Esophagus muscularis mucosa (tissue), 4 donors: ENCODE data around the gene COG5. TPM values are rescaled to one million over a fixed set of nuclear protein-coding genes. Genes with fewer than 3 reads are reported as not detected.

Experiments used
- DNase-seq: peaks from one replicate; pipeline ENCODE4 v3.0.0-alpha.2; 2017; ENCODE audit errors: extremely low spot score
- H3K27ac ChIP-seq, 4 donors: fragments of 200-600 bp; sonication (generic); replicated peaks in 1 of 4; 1 replicate in 3 of 4; 2 replicates in 1 of 4; pipeline ENCODE4 v1.5.1; 2016 to 2019; ENCODE audit warnings: mild to moderate bottlenecking in 1 of 4
- H3K27me3 ChIP-seq, 4 donors: fragments of 200-600 bp; sonication (generic); one replicate each; pipeline versions ENCODE4 v1.5.1 to v1.6.0; 2016 to 2019
- H3K36me3 ChIP-seq, 4 donors: fragments of 200-600 bp; sonication (generic); one replicate each; pipeline ENCODE4 v1.5.1; 2016 to 2019
- H3K4me1 ChIP-seq, 4 donors: fragments of 200-600 bp; sonication (generic); one replicate each; pipeline ENCODE4 v1.5.1; 2016 to 2019
- H3K4me3 ChIP-seq, 4 donors: fragments of 200-600 bp; sonication (generic); 1 replicate in 2 of 4; 2 replicates in 2 of 4; pipeline ENCODE4 v1.5.1; 2016 to 2019; ENCODE audit warnings: mild to moderate bottlenecking in 4 of 4, moderate library complexity in 1 of 4
- H3K9me3 ChIP-seq, 4 donors: fragments of 200-600 bp; sonication (generic); 1 replicate in 3 of 4; 2 replicates in 1 of 4; pipeline ENCODE4 v1.5.1; 2016 to 2019
- CTCF ChIP-seq, 3 experiments: fragments of 200-600 bp in 2 of 3; fragments of 450-650 bp in 1 of 3; sonication (generic) in 2 of 3; IDR thresholded peaks; one replicate each; pipeline ENCODE4 v1.5.1; 2017 to 2019; ENCODE audit warnings: antibody characterized with exemption in 3 of 3, mild to moderate bottlenecking in 2 of 3, moderate library complexity in 1 of 3
- EP300 ChIP-seq: sonication (generic); formaldehyde crosslinking; IDR thresholded peaks from one replicate; pipeline ENCODE4 v1.6.1; 2017; ENCODE audit warnings: antibody characterized with exemption
- POLR2A ChIP-seq: fragments of 450-650 bp; IDR thresholded peaks from one replicate; pipeline ENCODE4 v1.6.1; 2017; ENCODE audit warnings: antibody characterized with exemption, moderate library complexity, mild to moderate bottlenecking, low read depth
- POLR2AphosphoS5 ChIP-seq, 2 donors: sonication (generic); formaldehyde crosslinking; IDR thresholded peaks; one replicate each; pipeline ENCODE4 v1.6.1; 2017; ENCODE audit warnings: antibody characterized with exemption in 2 of 2
- WGBS: methylation state at CpG from one replicate; pipeline ENCODE4 v1.1.5; 2018; 5-methylcytosine and 5-hydroxymethylcytosine counted together
- intact Hi-C: fragments of 100-400 bp; cut with DNase I; formaldehyde crosslinking; loops from one replicate; pipeline ENCODE4 v1.15.1; 2023
- total RNA-seq, 4 donors: library from RNA; depleted of rRNA; stranded (reverse); fragments of >200 nt; gene quantifications; one replicate each; pipeline versions ENCODE4 v1.1.0 to v1.2.1, GENCODE V29; 2016

COG5 gene
- total RNA-seq, 4 donors from 2014 or later: 20.3 to 33.4 (median 24.9) TPM

- H3K4me1 ChIP-seq: peaks cover 0 to 10% (median 4%) of the 10 kb centered on the region in 4 donors
- H3K9me3 ChIP-seq: no peaks in the 10 kb centered on the region
- peaks cover 0 to 4% (median 0%) of the 10 kb centered on the region in 4 donors for H3K36me3 ChIP-seq
- no peaks in the 10 kb centered on the region for H3K27me3 ChIP-seq
- intact Hi-C loops: no loop called here
- H3K27ac ChIP-seq: no peak overlapping the region
- WGBS: 87% methylated on average over 6 of the region's 7 CpGs
- DNase-seq: no peak
- no peak overlapping the region for H3K4me3 ChIP-seq
- TF ChIP-seq CTCF (IDR thresholded peaks at IDR 0.05): no peak
- no peak for TF ChIP-seq POLR2AphosphoS5 (IDR thresholded peaks at IDR 0.05)
- TF ChIP-seq EP300: no peak
- TF ChIP-seq POLR2A: no peak
Measured at GRCh38 chr7:107506674-107507339, 56.9 kb downstream of the COG5 start.

GRCh38 chr7:107505997-107506673 is 57.6 kb downstream of the COG5 start:
- WGBS: 100% methylated on average over 2 of the region's 2 CpGs
- intact Hi-C loops: no loop called here
- TF ChIP-seq CTCF (IDR thresholded peaks at IDR 0.05) (no peak), POLR2AphosphoS5 (IDR thresholded peaks at IDR 0.05) (no peak), EP300 (no peak), POLR2A (no peak)
- Histone ChIP-seq H3K27ac (no peak overlapping the region), H3K27me3 (no peaks in the 10 kb centered on the region), H3K4me3 (no peak overlapping the region), H3K36me3 (peaks cover 0 to 4% (median 0%) of the 10 kb centered on the region in 4 donors), H3K4me1 (peaks cover 0 to 10% (median 4%) of the 10 kb centered on the region in 4 donors), H3K9me3 (no peaks in the 10 kb centered on the region)
- no peak for DNase-seq

GRCh38 chr7:107505362-107505761 is 58.4 kb downstream of the COG5 start:
- Histone ChIP-seq H3K27me3 (no peaks in the 10 kb centered on the region), H3K4me3 (no peak overlapping the region), H3K36me3 (peaks cover 0 to 4% (median 0%) of the 10 kb centered on the region in 4 donors), H3K4me1 (peaks cover 0 to 10% (median 6%) of the 10 kb centered on the region in 4 donors), H3K9me3 (no peaks in the 10 kb centered on the region), H3K27ac (no peak overlapping the region)
- 100% methylated on average over 1 of the region's 1 CpG for WGBS
- TF ChIP-seq CTCF (IDR thresholded peaks at IDR 0.05): no peak
- no peak for DNase-seq
- intact Hi-C loops: no loop called here

GRCh38 chr7:107503687-107504086 is 60.0 kb downstream of the COG5 start:
- peaks cover 0 to 4% (median 0%) of the 10 kb centered on the region in 4 donors for H3K36me3 ChIP-seq
- no peaks in the 10 kb centered on the region for H3K27me3 ChIP-seq
- no peak for TF ChIP-seq POLR2A
- TF ChIP-seq POLR2AphosphoS5 (IDR thresholded peaks at IDR 0.05): no peak
- TF ChIP-seq EP300: no peak
- no peak for TF ChIP-seq CTCF (IDR thresholded peaks at IDR 0.05)
- intact Hi-C loops: no loop called here
- no peak for DNase-seq
- no peaks in the 10 kb centered on the region for H3K9me3 ChIP-seq
- peaks cover 0 to 10% (median 6%) of the 10 kb centered on the region in 4 donors for H3K4me1 ChIP-seq
- H3K27ac ChIP-seq: no peak overlapping the region
- H3K4me3 ChIP-seq: no peak overlapping the region
